Measurements from ENCODE around the gene CCDC33.

The CCDC33 gene

DNA sequence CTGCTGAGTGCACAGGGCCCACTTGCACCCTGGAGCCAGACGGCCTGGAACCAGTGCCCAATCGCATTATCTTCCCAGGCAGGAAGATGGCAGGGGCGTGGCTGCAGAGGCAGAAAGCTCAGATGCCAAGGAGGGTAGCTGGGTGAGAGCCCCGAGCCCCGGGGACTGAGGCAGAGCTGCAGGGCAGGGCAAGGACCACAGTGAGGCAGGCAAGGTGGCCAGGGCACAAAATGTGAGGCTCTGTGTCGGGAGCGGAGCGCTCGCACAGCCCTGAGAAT is 1.6 kb upstream of the CCDC33 start:
- DNase-seq (ENCODE audit: low read depth) = no peak
- TF ChIP-seq, protein P1, sequence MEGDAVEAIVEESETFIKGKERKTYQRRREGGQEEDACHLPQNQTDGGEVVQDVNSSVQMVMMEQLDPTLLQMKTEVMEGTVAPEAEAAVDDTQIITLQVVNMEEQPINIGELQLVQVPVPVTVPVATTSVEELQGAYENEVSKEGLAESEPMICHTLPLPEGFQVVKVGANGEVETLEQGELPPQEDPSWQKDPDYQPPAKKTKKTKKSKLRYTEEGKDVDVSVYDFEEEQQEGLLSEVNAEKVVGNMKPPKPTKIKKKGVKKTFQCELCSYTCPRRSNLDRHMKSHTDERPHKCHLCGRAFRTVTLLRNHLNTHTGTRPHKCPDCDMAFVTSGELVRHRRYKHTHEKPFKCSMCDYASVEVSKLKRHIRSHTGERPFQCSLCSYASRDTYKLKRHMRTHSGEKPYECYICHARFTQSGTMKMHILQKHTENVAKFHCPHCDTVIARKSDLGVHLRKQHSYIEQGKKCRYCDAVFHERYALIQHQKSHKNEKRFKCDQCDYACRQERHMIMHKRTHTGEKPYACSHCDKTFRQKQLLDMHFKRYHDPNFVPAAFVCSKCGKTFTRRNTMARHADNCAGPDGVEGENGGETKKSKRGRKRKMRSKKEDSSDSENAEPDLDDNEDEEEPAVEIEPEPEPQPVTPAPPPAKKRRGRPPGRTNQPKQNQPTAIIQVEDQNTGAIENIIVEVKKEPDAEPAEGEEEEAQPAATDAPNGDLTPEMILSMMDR (IDR thresholded peaks at IDR 0.05; ENCODE audit: control insufficient read depth, insufficient read depth, low read depth, low read length, missing control alignments) = no peak
- H3K4me3 ChIP-seq (ENCODE audit: control insufficient read depth, low read depth, low read length) = no peak overlapping the region

GRCh38 chr15:74239051-74239705 is 3.1 kb downstream of the CCDC33 start:
- TF ChIP-seq, protein P1 (IDR thresholded peaks at IDR 0.05; ENCODE audit: control insufficient read depth, insufficient read depth, low read depth, low read length, missing control alignments) = no peak
- no peak overlapping the region for H3K4me3 ChIP-seq (ENCODE audit: control insufficient read depth, low read depth, low read length)
- no peak for DNase-seq (ENCODE audit: low read depth)

DNA sequence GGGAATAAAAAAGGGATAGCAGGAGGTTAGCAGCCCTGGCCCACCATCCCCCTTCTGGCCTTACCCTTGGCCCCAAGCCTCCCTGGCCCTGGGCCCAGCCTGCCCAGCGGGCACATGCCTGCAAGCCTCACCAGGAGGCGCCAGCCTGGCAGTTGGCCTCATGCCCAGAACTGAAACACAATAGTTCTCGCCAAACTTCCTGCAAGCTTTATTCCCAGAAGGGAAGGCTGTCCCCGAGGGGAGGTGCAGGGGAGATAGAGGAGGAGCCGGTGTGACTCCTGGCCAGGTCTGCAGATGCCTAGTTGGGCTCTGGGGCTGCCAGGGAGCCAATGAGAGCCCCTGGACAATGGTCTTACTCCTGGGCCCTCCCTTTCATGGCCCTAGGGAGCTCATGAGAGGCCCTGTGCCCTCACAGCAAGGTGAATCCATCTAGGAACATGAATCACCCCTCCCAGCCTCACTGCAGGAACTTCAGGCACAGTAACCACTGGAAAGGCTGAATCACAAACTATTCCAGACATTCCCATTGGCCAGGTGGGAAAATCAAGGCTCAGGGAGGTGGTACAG is 4.0 kb downstream of the CCDC33 start:
- H3K4me3 ChIP-seq (ENCODE audit: control insufficient read depth, low read depth, low read length) = no peak overlapping the region
- TF ChIP-seq, protein P1 (IDR thresholded peaks at IDR 0.05; ENCODE audit: control insufficient read depth, insufficient read depth, low read depth, low read length, missing control alignments) = peak; percentile 61
- DNase-seq (ENCODE audit: low read depth) = peak; percentile 45

GRCh38 chr15:74240897-74241614 is 4.9 kb downstream of the CCDC33 start:
- TF ChIP-seq, protein P1 (IDR thresholded peaks at IDR 0.05; ENCODE audit: control insufficient read depth, insufficient read depth, low read depth, low read length, missing control alignments) = no peak
- DNase-seq (ENCODE audit: low read depth) = no peak
- H3K4me3 ChIP-seq (ENCODE audit: control insufficient read depth, low read depth, low read length) = no peak overlapping the region

DNA sequence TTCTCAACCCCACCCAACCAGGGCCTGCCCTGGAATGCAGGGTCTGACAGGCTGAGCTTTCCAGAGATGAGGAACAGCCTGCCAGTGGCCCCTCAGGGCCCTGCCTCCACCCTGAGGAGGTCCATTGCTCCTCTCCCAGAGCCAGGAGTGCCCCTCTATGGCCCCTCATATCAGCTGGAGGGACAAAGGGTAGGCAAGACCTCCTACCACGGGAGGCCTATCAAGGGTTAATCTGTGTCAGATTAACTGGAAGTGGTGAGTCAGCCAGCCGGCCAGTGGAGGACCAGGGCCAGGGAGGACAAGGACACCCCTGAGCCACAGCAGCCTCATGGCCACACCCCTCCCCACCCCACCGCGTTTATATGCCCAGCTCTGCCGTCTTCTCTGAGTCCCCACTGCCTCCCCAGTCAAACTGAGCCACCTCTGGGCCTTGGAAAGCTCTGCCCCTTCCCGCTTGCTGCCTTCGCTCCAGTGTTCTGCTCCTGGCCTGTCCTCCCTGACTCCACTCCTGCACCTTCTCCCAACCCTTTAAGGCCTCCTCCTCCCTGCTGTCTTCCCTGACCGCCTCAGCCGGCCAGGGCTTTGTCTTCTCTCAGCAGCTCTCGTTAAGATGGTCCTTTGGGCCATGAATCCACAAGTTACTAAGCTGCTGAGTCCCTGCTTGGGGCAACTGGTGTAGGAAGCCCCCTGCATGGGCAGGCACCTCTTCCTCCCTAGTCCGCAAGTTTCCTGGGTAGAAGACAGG is 6.5 kb downstream of the CCDC33 start:
- DNase-seq (ENCODE audit: low read depth) = no peak
- TF ChIP-seq, protein P1 (IDR thresholded peaks at IDR 0.05; ENCODE audit: control insufficient read depth, insufficient read depth, low read depth, low read length, missing control alignments) = no peak

GRCh38 chr15:74243431-74243830 is 7.3 kb downstream of the CCDC33 start:
- TF ChIP-seq, protein P1 (IDR thresholded peaks at IDR 0.05; ENCODE audit: control insufficient read depth, insufficient read depth, low read depth, low read length, missing control alignments) = no peak
- H3K4me3 ChIP-seq (ENCODE audit: control insufficient read depth, low read depth, low read length) = no peak overlapping the region
- no peak for DNase-seq (ENCODE audit: low read depth)

More for the DNA sequence above, 6.5 kb downstream of the CCDC33 start:
- no peak overlapping the region for H3K4me3 ChIP-seq (ENCODE audit: control insufficient read depth, low read depth, low read length)
